SK-N-SH treated with all-trans-retinoic acid at 6 μM for 48 hours (cell line): ENCODE data around the gene GPR3.

Experiments
- ARNTL ChIP-seq: fragments of 450-650 bp; formaldehyde crosslinking; IDR thresholded peaks from 2 replicates; pipeline ENCODE4 v1.5.0; 2020; ENCODE audit warnings: low read depth, mild to moderate bottlenecking, moderate library complexity, borderline replicate concordance
- BACH2 ChIP-seq: fragments of 250-450 bp; sonication (Bioruptor Pico); IDR thresholded peaks from 2 replicates; pipeline ENCODE4 v1.9.0; 2021; ENCODE audit warnings: mild to moderate bottlenecking, borderline replicate concordance
- ISL1 ChIP-seq: fragments of 250-450 bp; sonication (Bioruptor Pico); IDR thresholded peaks from 2 replicates; pipeline ENCODE4 v2.1.2; 2022; ENCODE audit warnings: mild to moderate bottlenecking, moderate library complexity
- RARB ChIP-seq: fragments of 250-450 bp; sonication (Bioruptor Pico); IDR thresholded peaks from 2 replicates; pipeline ENCODE4 v1.8.0; 2021; ENCODE audit warnings: mild to moderate bottlenecking, moderate library complexity
- TOX ChIP-seq: fragments of 250-450 bp; sonication (Bioruptor Pico); IDR thresholded peaks from 2 replicates; pipeline ENCODE4 v1.8.0; 2021; ENCODE audit warnings: mild to moderate bottlenecking, moderate library complexity, borderline replicate concordance
- ZC3H10 ChIP-seq: fragments of 250-450 bp; sonication (Bioruptor Pico); IDR thresholded peaks from 2 replicates; pipeline ENCODE4 v1.5.1; 2021; ENCODE audit warnings: mild to moderate bottlenecking, moderate library complexity
- ZNF565 ChIP-seq: fragments of 450-650 bp; formaldehyde crosslinking; conservative IDR thresholded peaks from 2 replicates; pipeline ENCODE4 v1.5.0; 2020; ENCODE audit warnings: low read depth, mild to moderate bottlenecking, moderate library complexity
- TF ChIP-seq, protein P1 (sequence below): fragments of 250-450 bp; sonication (Bioruptor Pico); IDR thresholded peaks from 2 replicates; pipeline ENCODE4 v1.8.0; 2020; ENCODE audit warnings: mild to moderate bottlenecking, moderate library complexity, borderline replicate concordance
- TF ChIP-seq, protein P2 (sequence below): fragments of 250-450 bp; sonication (Bioruptor Pico); IDR thresholded peaks from 2 replicates; pipeline ENCODE4 v1.5.1; 2021; ENCODE audit warnings: mild to moderate bottlenecking, moderate library complexity

DNA sequence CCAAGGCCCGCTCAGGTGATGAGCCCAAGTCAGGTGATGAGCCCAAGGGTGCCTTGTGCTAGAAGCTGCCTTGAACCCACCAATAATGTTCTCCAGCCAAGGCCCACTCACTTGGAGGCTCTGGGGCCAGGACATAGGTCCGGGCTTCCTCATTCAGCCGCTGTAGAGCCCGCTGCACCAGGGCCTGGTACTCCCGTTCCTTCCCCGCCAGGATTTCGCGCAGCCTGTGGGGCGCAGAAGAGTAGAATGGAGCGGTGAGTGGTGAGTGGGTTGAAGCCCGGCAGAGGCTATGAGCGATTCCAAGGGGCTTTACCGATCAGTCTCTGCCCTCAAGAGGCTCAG, 36.2 kb upstream of the GPR3 start:
- TF ChIP-seq, protein P1, sequence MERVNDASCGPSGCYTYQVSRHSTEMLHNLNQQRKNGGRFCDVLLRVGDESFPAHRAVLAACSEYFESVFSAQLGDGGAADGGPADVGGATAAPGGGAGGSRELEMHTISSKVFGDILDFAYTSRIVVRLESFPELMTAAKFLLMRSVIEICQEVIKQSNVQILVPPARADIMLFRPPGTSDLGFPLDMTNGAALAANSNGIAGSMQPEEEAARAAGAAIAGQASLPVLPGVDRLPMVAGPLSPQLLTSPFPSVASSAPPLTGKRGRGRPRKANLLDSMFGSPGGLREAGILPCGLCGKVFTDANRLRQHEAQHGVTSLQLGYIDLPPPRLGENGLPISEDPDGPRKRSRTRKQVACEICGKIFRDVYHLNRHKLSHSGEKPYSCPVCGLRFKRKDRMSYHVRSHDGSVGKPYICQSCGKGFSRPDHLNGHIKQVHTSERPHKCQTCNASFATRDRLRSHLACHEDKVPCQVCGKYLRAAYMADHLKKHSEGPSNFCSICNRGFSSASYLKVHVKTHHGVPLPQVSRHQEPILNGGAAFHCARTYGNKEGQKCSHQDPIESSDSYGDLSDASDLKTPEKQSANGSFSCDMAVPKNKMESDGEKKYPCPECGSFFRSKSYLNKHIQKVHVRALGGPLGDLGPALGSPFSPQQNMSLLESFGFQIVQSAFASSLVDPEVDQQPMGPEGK (CRISPR knock-in tag) = no peak
- TF ChIP-seq BACH2 (CRISPR knock-in tag) (no peak), ARNTL (CRISPR knock-in tag) (no peak), ZNF565 (CRISPR knock-in tag) (no peak), RARB (no peak), ISL1 (CRISPR knock-in tag) (no peak), ZC3H10 (CRISPR knock-in tag) (no peak), TOX (CRISPR knock-in tag) (no peak)
- TF ChIP-seq, protein P2, sequence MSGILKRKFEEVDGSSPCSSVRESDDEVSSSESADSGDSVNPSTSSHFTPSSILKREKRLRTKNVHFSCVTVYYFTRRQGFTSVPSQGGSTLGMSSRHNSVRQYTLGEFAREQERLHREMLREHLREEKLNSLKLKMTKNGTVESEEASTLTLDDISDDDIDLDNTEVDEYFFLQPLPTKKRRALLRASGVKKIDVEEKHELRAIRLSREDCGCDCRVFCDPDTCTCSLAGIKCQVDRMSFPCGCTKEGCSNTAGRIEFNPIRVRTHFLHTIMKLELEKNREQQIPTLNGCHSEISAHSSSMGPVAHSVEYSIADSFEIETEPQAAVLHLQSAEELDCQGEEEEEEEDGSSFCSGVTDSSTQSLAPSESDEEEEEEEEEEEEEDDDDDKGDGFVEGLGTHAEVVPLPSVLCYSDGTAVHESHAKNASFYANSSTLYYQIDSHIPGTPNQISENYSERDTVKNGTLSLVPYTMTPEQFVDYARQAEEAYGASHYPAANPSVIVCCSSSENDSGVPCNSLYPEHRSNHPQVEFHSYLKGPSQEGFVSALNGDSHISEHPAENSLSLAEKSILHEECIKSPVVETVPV (CRISPR knock-in tag) = no peak
